GM12878 (cell line): ENCODE measurements around the gene MAP3K5. TPM values are rescaled to one million over a fixed set of nuclear protein-coding genes. Genes with fewer than 3 reads are reported as not detected.

Experiments
- ATF2 ChIP-seq: IDR thresholded peaks from 2 replicates; pipeline ENCODE4 v1.6.1; 2012; ENCODE audit warnings: low read length, inconsistent platforms
- CEBPB ChIP-seq, 2 experiments: fragments of 150-350 bp in 1 of 2; IDR thresholded peaks; 2 replicates each; pipeline ENCODE4 v1.6.1; 2012 to 2014; ENCODE audit warnings: low read depth in 2 of 2, low read length in 2 of 2, borderline replicate concordance in 1 of 2, inconsistent platforms in 1 of 2
- E2F8 ChIP-seq: fragments of 450-650 bp; IDR thresholded peaks from 2 replicates; pipeline ENCODE4 v1.6.1; 2018; ENCODE audit warnings: mild to moderate bottlenecking, low read depth, moderate library complexity; ENCODE audit not compliant: partially characterized antibody
- EGR1 ChIP-seq, 2 experiments: IDR thresholded peaks; 1 replicate in 1 of 2; 2 replicates in 1 of 2; pipeline ENCODE4 v1.6.1; 2011 to 2012; ENCODE audit warnings: low read depth in 2 of 2, low read length in 2 of 2, borderline replicate concordance in 1 of 2, mild to moderate bottlenecking in 1 of 2, moderate library complexity in 1 of 2
- EP300 ChIP-seq, 2 experiments: fragments of 150-350 bp in 1 of 2; IDR thresholded peaks; 2 replicates each; pipeline ENCODE4 v1.6.1; 2011 to 2012; ENCODE audit warnings: low read depth in 2 of 2, low read length in 2 of 2, borderline replicate concordance in 1 of 2, improper control_type of control experiment in 1 of 2, inconsistent platforms in 1 of 2; ENCODE audit not compliant: control insufficient read depth in 1 of 2
- HSF1 ChIP-seq: fragments of 150-350 bp; IDR thresholded peaks from 2 replicates; pipeline ENCODE4 v1.6.1; 2014; ENCODE audit warnings: mild to moderate bottlenecking, low read depth, low read length
- IKZF2 ChIP-seq, 2 experiments: fragments of 450-650 bp; IDR thresholded peaks; 2 replicates each; pipeline ENCODE4 v1.6.1; 2017; ENCODE audit warnings: mild to moderate bottlenecking in 2 of 2, moderate library complexity in 2 of 2
- JUND ChIP-seq: IDR thresholded peaks from 2 replicates; pipeline ENCODE4 v1.6.1; 2012; ENCODE audit warnings: low read depth, mild to moderate bottlenecking, low read length, improper control_type of control experiment, moderate library complexity
- MYB ChIP-seq: fragments of 150-350 bp; IDR thresholded peaks from 2 replicates; pipeline ENCODE4 v1.6.1; 2014; ENCODE audit warnings: mild to moderate bottlenecking, low read depth, low read length, borderline replicate concordance
- NFYA ChIP-seq: IDR thresholded peaks from 2 replicates; pipeline ENCODE4 v1.6.1; 2011; ENCODE audit warnings: low read depth, mild to moderate bottlenecking, low read length, improper control_type of control experiment, borderline replicate concordance
- PAX5 ChIP-seq: IDR thresholded peaks from 2 replicates; pipeline ENCODE4 v1.6.1; 2011; ENCODE audit warnings: low read depth, low read length, borderline replicate concordance
- PBX3 ChIP-seq: IDR thresholded peaks from 2 replicates; pipeline ENCODE4 v1.6.1; 2011; ENCODE audit warnings: mild to moderate bottlenecking, low read depth, low read length, moderate library complexity; ENCODE audit not compliant: insufficient replicate concordance
- POLR2AphosphoS5 ChIP-seq: IDR thresholded peaks from 2 replicates; pipeline ENCODE4 v1.6.1; 2011; ENCODE audit warnings: mild to moderate bottlenecking, low read length, inconsistent platforms
- RCOR1 ChIP-seq: conservative IDR thresholded peaks from 2 replicates; pipeline ENCODE4 v1.6.1; 2012; ENCODE audit warnings: low read depth, low read length, improper control_type of control experiment
- RELA ChIP-seq: fragments of 450-650 bp; IDR thresholded peaks from 2 replicates; pipeline ENCODE4 v1.8.0; 2014; ENCODE audit warnings: borderline replicate concordance; ENCODE audit not compliant: partially characterized antibody
- SMAD1 ChIP-seq: fragments of 450-650 bp; IDR thresholded peaks from 2 replicates; pipeline ENCODE4 v1.6.1; 2018; ENCODE audit warnings: mild to moderate bottlenecking, low read depth; ENCODE audit not compliant: partially characterized antibody
- SPI1 ChIP-seq: IDR thresholded peaks from 2 replicates; pipeline ENCODE4 v1.6.1; 2011; ENCODE audit warnings: low read depth, mild to moderate bottlenecking, low read length, moderate library complexity, borderline replicate concordance; ENCODE audit not compliant: insufficient read depth
- SREBF1 ChIP-seq: IDR thresholded peaks from 2 replicates; pipeline ENCODE4 v1.6.1; 2012; ENCODE audit warnings: mild to moderate bottlenecking, low read length
- SRF ChIP-seq, 2 experiments: IDR thresholded peaks; 2 replicates each; pipeline ENCODE4 v1.6.1; 2011; ENCODE audit warnings: low read depth in 2 of 2, low read length in 2 of 2, mild to moderate bottlenecking in 1 of 2, moderate library complexity in 1 of 2
- SUZ12 ChIP-seq: fragments of 200-600 bp; sonication (generic); IDR thresholded peaks from one replicate; pipeline ENCODE4 v1.6.1; 2018; ENCODE audit warnings: antibody characterized with exemption, mild to moderate bottlenecking; ENCODE audit not compliant: unreplicated experiment
- TCF3 ChIP-seq: IDR thresholded peaks from 2 replicates; pipeline ENCODE4 v1.6.1; 2012; ENCODE audit warnings: low read depth, mild to moderate bottlenecking, low read length, borderline replicate concordance; ENCODE audit not compliant: insufficient read depth
- polyA plus RNA-seq, 11 experiments: library from polyadenylated mRNA; depleted of rRNA in 4 of 11; unstranded in 6 of 11; stranded (reverse) in 5 of 11; fragments of >200 nt; fragmentation: Nextera tagmentation in 4 of 11; fragmentation: Illumina TruSeq in 1 of 11; extraction: Ambion mirVana in 4 of 11; extraction: Trizol in 1 of 11; gene quantifications; 1 replicate in 1 of 11; 2 replicates in 10 of 11; pipeline versions ENCODE4 v1.2.1 to v1.2.3, GENCODE V29; 2011 to 2016; ENCODE audit warnings: inconsistent platforms in 2 of 11, missing spikeins in 2 of 11, low read depth in 1 of 11
- total RNA-seq, 4 experiments: library from RNA; depleted of rRNA in 3 of 4; stranded (reverse); fragments of >200 nt in 3 of 4; fragmentation: Illumina TruSeq in 1 of 4; extraction: Trizol in 1 of 4; gene quantifications; 2 replicates each; pipeline versions ENCODE4 v1.2.1 to v1.2.3, GENCODE V29; 2013 to 2021

Gene MAP3K5
- total and polyA plus RNA-seq, 10 of the 15 experiments (the other 5 are each of a cell fraction or from before 2014, with no cell fraction given): 5.4 to 34.3 (median 26.4) TPM

GRCh38 chr6:136772685-136773472 lies 19.4 kb downstream of the MAP3K5 start (continued):
- no peak for TF ChIP-seq SUZ12
- no peak for TF ChIP-seq HSF1
- TF ChIP-seq CEBPB (IDR thresholded peaks at IDR 0.05; ENCODE audit: borderline replicate concordance in 1 of 2, low read depth in 2 of 2, low read length in 2 of 2): no peak; a peak in 1 of 4 replicates
- TF ChIP-seq RELA: no peak
- TF ChIP-seq SREBF1: no peak
- peak; percentile 50; the same call in 1 of the 2 replicates for TF ChIP-seq PAX5
- TF ChIP-seq SPI1: peak; percentile 96
- TF ChIP-seq NFYA: no peak
- TF ChIP-seq EP300 (IDR thresholded peaks at IDR 0.05; ENCODE audit: borderline replicate concordance in 1 of 2, control insufficient read depth in 1 of 2, low read depth in 2 of 2, low read length in 2 of 2): peak; percentile 50 to 93; a peak in 3 of 4 replicates
- TF ChIP-seq ATF2: peak; percentile 75
- TF ChIP-seq PBX3: no peak
- peak; percentile 88 to 92 for TF ChIP-seq IKZF2 (IDR thresholded peaks at IDR 0.05)
- no peak for TF ChIP-seq EGR1 (IDR thresholded peaks at IDR 0.05; ENCODE audit: borderline replicate concordance in 1 of 2, low read depth in 2 of 2, low read length in 2 of 2)
- peak; percentile 70; the same call in 1 of the 2 replicates for TF ChIP-seq RCOR1
- TF ChIP-seq SMAD1: peak; percentile 89
- no peak for TF ChIP-seq E2F8
- TF ChIP-seq MYB: no peak
- TF ChIP-seq SRF (IDR thresholded peaks at IDR 0.05; ENCODE audit: low read depth in 2 of 2, low read length in 2 of 2): no peak
- TF ChIP-seq POLR2AphosphoS5: peak; percentile 83
- peak; percentile 34; the same call in 1 of the 2 replicates for TF ChIP-seq TCF3
- TF ChIP-seq JUND: no peak
